LNCaP clone FGC (cell line): ENCODE results near the gene ENTREP1.

Experiments used
- DNase-seq: peaks from one replicate; pipeline ENCODE4 v3.0.0-alpha.2; 2011; ENCODE audit warnings: low read depth
- H3K4me3 ChIP-seq: 2 replicates; pipeline ENCODE4 v1.5.1; 2011; ENCODE audit warnings: mild to moderate bottlenecking, low read depth, low read length, control low read depth
- TF ChIP-seq, protein P1 (sequence below): IDR thresholded peaks from 2 replicates; pipeline ENCODE4 v1.5.1; 2012; ENCODE audit warnings: mild to moderate bottlenecking; ENCODE audit not compliant: control insufficient read depth, insufficient read depth; ENCODE audit errors: extremely low read depth

ENTREP1 gene

DNA sequence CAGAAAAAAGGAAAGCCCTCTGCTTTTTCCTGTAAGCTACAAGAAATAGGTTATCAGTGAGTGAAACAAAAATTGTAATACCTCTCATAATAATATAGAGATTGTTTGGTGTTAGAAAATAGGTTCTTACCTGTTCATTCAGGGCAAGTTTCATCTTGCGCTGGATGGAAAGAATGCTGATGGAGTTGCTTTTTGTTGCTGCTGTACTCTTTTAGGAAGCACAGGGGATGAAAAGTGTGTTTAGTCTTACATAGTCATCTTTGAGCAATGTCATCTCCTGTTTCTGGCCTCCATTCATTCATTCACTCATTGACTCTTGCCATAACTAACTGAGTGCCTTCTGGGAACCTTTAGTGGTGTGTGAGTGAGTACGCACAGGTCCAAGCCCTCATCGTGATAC lies 6.4 kb downstream of the ENTREP1 start:
- TF ChIP-seq, protein P1, sequence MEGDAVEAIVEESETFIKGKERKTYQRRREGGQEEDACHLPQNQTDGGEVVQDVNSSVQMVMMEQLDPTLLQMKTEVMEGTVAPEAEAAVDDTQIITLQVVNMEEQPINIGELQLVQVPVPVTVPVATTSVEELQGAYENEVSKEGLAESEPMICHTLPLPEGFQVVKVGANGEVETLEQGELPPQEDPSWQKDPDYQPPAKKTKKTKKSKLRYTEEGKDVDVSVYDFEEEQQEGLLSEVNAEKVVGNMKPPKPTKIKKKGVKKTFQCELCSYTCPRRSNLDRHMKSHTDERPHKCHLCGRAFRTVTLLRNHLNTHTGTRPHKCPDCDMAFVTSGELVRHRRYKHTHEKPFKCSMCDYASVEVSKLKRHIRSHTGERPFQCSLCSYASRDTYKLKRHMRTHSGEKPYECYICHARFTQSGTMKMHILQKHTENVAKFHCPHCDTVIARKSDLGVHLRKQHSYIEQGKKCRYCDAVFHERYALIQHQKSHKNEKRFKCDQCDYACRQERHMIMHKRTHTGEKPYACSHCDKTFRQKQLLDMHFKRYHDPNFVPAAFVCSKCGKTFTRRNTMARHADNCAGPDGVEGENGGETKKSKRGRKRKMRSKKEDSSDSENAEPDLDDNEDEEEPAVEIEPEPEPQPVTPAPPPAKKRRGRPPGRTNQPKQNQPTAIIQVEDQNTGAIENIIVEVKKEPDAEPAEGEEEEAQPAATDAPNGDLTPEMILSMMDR, result no peak
- no peak overlapping the region for H3K4me3 ChIP-seq
- no peak for DNase-seq

DNA sequence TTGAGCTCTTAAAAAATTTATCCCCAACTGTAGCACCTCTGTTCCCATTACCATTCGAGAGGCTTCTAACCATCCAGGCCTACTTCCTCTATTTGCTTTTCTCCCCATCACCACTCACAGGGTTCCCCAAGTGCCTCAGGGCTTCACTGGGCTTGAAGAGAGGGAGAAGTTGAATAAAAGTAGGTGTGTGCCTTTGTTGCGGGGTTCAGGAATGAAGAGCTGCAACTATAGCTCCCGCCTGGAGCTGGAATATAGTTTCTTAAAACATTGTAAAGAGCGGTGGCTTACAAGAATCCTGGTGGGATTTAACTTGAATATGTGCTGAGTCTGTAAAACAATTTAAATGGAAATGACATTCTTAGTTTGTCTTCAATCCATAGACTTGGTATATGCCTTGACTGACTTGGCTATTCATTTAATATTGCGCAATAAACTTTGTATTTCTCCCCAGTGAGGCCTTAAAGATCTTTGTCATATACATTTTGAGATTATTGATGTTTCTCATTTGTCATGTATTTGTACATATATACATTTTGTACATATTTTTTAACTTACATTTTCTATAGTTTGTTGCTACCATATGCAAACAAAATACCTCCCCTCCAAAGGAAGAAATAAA lies 7.2 kb downstream of the ENTREP1 start:
- H3K4me3 ChIP-seq, result no peak overlapping the region
- DNase-seq, result no peak
- TF ChIP-seq, protein P1, result no peak

DNA sequence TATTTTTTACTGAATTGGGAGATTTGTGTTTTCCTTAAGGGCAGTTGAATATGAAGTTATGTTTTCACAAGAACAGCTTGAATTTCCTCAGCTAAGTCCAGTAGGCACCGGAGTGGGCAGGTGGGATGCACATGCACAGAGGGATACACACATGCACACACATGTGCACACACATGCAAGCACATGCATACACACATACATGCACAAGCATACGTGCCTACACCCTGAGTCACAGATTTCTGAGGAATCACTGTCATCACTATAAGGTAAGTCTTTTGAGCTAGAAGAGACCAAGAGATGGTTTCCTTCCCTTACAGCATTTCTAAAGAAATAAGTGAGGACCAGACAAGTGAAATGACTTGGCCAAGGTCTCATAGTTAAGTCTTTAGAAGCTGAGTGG lies 8.7 kb downstream of the ENTREP1 start:
- TF ChIP-seq, protein P1, result no peak
- H3K4me3 ChIP-seq, result no peak overlapping the region
- no peak for DNase-seq

DNA sequence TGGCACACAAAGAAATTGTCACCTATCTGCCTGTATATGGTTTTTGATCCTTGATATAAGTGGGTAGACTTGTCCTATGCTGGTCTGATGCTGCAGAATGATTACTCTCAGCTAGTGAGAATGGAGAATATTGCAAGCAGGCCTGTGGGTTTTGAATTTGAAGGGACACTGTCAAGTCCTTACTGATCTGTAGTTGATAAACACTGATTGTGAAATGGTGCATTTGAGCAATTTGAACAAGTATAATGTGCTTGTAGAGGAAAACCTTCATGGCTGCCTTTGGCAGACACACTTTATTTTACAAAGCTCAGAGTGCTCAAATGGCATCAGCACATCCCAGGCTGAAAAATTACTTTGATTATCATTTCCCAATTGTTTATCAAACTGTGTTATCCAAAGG lies 9.3 kb downstream of the ENTREP1 start:
- H3K4me3 ChIP-seq, result no peak overlapping the region

DNA sequence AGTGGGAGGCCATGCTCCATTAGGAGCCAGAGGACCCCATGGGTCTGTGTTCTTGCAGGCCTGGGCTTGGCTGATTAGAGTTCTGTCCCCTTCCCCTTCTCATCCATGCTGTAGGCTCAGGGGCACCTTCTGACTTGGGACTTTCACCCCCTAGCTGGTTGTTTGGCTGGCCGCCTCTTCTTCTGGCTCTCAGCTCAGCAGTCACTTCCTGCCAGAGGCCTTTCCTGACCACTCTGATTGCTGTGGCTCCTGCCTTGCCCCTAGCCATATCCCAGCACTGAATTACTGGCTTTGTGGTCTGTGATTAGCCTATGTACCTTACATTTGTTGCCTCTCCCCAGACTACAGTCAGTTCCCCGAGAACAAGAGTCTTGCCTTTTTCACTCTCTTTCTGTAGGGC lies 14.6 kb downstream of the ENTREP1 start:
- H3K4me3 ChIP-seq, result no peak overlapping the region
- TF ChIP-seq, protein P1, result no peak
- DNase-seq, result no peak

More for the DNA sequence above, 9.3 kb downstream of the ENTREP1 start:
- TF ChIP-seq, protein P1, result no peak
- no peak for DNase-seq

DNA sequence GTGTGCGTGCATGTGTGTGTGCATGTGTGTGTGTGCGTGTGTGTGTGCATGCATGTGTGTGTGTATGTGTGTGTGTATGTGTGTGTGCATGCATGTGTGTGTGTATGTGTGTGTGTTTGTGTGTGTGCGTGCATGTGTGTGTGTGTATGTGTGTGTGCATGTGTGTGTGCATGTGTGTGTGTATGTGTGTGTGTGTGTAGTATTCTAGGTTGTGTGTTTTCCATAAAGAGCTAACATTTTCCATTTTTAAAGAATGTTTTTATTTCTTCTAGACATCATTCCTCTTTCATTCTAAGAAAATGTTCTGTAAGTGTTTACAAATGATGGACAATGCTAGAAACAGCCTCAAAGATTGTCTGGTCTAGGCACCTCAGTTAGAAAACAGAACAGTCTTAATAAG lies 15.6 kb downstream of the ENTREP1 start:
- TF ChIP-seq, protein P1, result no peak
- H3K4me3 ChIP-seq, result no peak overlapping the region
- DNase-seq, result no peak

DNA sequence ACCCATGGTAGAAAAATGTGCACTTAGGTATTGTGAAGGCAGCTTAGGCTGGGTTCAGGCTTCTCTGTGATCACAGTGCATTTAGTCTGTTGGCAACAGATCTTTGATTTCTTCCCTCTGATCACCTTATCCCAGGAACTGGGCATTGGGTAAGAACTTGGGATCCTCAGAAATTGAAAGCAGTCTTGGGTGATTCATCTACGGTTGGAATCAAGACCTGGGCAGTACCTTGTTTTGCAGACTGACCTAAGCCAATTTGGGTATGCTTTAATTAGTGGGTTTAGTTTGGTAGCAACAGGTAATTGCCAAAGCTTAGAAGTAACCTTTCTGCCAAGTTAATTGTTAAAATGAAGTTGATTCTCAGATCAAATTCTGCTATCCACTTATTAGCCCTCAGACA lies 17.8 kb downstream of the ENTREP1 start:
- TF ChIP-seq, protein P1, result no peak
- no peak overlapping the region for H3K4me3 ChIP-seq

More for the DNA sequence above, 17.8 kb downstream of the ENTREP1 start:
- no peak for DNase-seq
